Fibroblast of lung (primary cell): Measurements from ENCODE around the gene SMIM20. TPM values are rescaled to one million over a fixed set of nuclear protein-coding genes. Genes with fewer than 3 reads are reported as not detected.

Experiments
- DNase-seq, 2 donors: peaks; one replicate each; pipeline versions ENCODE4 v3.0.0 to v3.0.0-alpha.2; 2010; ENCODE audit warnings: low read depth in 2 of 2
- H2AFZ ChIP-seq: 2 replicates; pipeline ENCODE4 v1.5.1; 2012; ENCODE audit warnings: low read length, control low read depth, inconsistent platforms
- H3K27ac ChIP-seq: 2 replicates; pipeline ENCODE4 v1.5.1; 2011; ENCODE audit warnings: low read length, control low read depth; ENCODE audit not compliant: insufficient read depth
- H3K27me3 ChIP-seq: 2 replicates; pipeline ENCODE4 v1.5.1; 2011; ENCODE audit warnings: mild to moderate bottlenecking, low read length; ENCODE audit not compliant: control insufficient read depth, insufficient read depth
- H3K36me3 ChIP-seq: 2 replicates; pipeline ENCODE4 v1.5.1; 2011; ENCODE audit warnings: low read length; ENCODE audit not compliant: control insufficient read depth, insufficient read depth
- H3K4me1 ChIP-seq: 2 replicates; pipeline ENCODE4 v1.5.1; 2011; ENCODE audit warnings: low read length; ENCODE audit not compliant: control insufficient read depth, insufficient read depth; ENCODE audit errors: extremely low read depth
- H3K4me2 ChIP-seq: 2 replicates; pipeline ENCODE4 v1.5.1; 2011; ENCODE audit warnings: low read length, control low read depth; ENCODE audit not compliant: insufficient read depth; ENCODE audit errors: extremely low read depth
- H3K4me3 ChIP-seq, 4 experiments: fragments of 200-600 bp in 1 of 4; sonication (generic) in 1 of 4; replicated peaks in 1 of 4; 2 replicates each; pipeline ENCODE4 v1.5.1; 2011 to 2016; ENCODE audit warnings: low read length in 4 of 4, low read depth in 3 of 4, mild to moderate bottlenecking in 3 of 4, control low read depth in 2 of 4, inconsistent platforms in 1 of 4, mixed read lengths in 1 of 4; ENCODE audit not compliant: insufficient read depth in 1 of 4; ENCODE audit errors: control extremely low read depth in 1 of 4
- H3K79me2 ChIP-seq: 2 replicates; pipeline ENCODE4 v1.5.1; 2012; ENCODE audit warnings: mild to moderate bottlenecking, low read length, inconsistent platforms; ENCODE audit not compliant: control insufficient read depth, insufficient read depth
- H3K9ac ChIP-seq: 2 replicates; pipeline ENCODE4 v1.5.1; 2011; ENCODE audit warnings: mild to moderate bottlenecking, low read length, control low read depth; ENCODE audit not compliant: insufficient read depth
- H3K9me3 ChIP-seq: 2 replicates; pipeline ENCODE4 v1.5.1; 2012; ENCODE audit warnings: low read depth, low read length; ENCODE audit not compliant: control insufficient read depth, insufficient read depth
- H4K20me1 ChIP-seq: 2 replicates; pipeline ENCODE4 v1.5.1; 2011; ENCODE audit warnings: low read length; ENCODE audit not compliant: control insufficient read depth, insufficient read depth; ENCODE audit errors: extremely low read depth
- EZH2 ChIP-seq: IDR thresholded peaks from 2 replicates; pipeline ENCODE4 v1.5.1; 2012; ENCODE audit warnings: low read length, control low read depth, mild to moderate bottlenecking; ENCODE audit errors: missing control alignments
- polyA plus RNA-seq, 2 donors: library from polyadenylated mRNA; depleted of rRNA in 1 of 2; stranded (reverse) in 1 of 2; unstranded in 1 of 2; fragments of >200 nt; gene quantifications; 2 replicates each; pipeline ENCODE4 v1.2.1, GENCODE V29; 2011 to 2012; ENCODE audit warnings: missing spikeins in 1 of 2
- total RNA-seq: library from RNA; depleted of rRNA; stranded (reverse); fragments of >200 nt; gene quantifications from 2 replicates; pipeline ENCODE4 v1.2.1, GENCODE V29; 2014
- TF ChIP-seq, protein P1 (sequence below), 2 donors: IDR thresholded peaks in 1 of 2; conservative IDR thresholded peaks in 1 of 2; 1 replicate in 1 of 2; 2 replicates in 1 of 2; pipeline ENCODE4 v1.5.1; 2011 to 2012; ENCODE audit warnings: low read length in 2 of 2, control low read depth in 1 of 2, inconsistent platforms in 1 of 2, low read depth in 1 of 2, mild to moderate bottlenecking in 1 of 2

SMIM20 gene
- total and polyA plus RNA-seq, 2 donors (not counting 1 experiment from before 2014, with no cell fraction given) = 34.9 to 48.7 TPM

DNA sequence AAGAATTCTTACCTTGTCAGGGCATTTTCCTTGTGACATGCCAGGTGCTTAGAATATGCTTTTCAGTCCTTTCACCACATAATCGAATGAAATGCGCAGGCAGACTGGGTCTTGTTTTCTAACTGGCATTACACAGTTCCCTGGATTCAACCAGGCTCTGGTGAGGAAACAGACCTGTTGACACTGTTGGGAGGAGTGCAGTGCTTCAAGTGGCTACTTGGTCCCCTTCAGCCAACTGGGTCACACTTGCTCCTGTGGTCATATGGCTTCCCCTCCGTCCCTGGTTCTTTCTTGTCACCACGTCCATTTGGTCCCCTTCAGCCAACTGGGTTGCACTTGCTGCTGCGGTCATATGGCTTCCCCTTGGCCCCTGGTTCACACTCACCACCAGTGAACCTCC is 9.7 kb downstream of the SMIM20 start:
- no peaks in the 10 kb centered on the region for H4K20me1 ChIP-seq
- H3K27me3 ChIP-seq = no peaks in the 10 kb centered on the region
- H3K4me1 ChIP-seq = no peaks in the 10 kb centered on the region
- no peaks in the 10 kb centered on the region for H3K9me3 ChIP-seq
- no peaks in the 10 kb centered on the region for H3K36me3 ChIP-seq
- H2AFZ ChIP-seq = no peak overlapping the region
- no peak for TF ChIP-seq EZH2
- TF ChIP-seq, protein P1, sequence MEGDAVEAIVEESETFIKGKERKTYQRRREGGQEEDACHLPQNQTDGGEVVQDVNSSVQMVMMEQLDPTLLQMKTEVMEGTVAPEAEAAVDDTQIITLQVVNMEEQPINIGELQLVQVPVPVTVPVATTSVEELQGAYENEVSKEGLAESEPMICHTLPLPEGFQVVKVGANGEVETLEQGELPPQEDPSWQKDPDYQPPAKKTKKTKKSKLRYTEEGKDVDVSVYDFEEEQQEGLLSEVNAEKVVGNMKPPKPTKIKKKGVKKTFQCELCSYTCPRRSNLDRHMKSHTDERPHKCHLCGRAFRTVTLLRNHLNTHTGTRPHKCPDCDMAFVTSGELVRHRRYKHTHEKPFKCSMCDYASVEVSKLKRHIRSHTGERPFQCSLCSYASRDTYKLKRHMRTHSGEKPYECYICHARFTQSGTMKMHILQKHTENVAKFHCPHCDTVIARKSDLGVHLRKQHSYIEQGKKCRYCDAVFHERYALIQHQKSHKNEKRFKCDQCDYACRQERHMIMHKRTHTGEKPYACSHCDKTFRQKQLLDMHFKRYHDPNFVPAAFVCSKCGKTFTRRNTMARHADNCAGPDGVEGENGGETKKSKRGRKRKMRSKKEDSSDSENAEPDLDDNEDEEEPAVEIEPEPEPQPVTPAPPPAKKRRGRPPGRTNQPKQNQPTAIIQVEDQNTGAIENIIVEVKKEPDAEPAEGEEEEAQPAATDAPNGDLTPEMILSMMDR (conservative IDR thresholded peaks at IDR 0.05 in 1 of 2, IDR thresholded peaks at IDR 0.05 in 1 of 2; ENCODE audit: low read depth in 1 of 2, low read length in 2 of 2) = no peak
- H3K27ac ChIP-seq = no peak overlapping the region
- no peaks in the 10 kb centered on the region for H3K79me2 ChIP-seq
- no peak for DNase-seq
- no peak overlapping the region for H3K4me3 ChIP-seq
- no peak overlapping the region for H3K9ac ChIP-seq
- no peak overlapping the region for H3K4me2 ChIP-seq

DNA sequence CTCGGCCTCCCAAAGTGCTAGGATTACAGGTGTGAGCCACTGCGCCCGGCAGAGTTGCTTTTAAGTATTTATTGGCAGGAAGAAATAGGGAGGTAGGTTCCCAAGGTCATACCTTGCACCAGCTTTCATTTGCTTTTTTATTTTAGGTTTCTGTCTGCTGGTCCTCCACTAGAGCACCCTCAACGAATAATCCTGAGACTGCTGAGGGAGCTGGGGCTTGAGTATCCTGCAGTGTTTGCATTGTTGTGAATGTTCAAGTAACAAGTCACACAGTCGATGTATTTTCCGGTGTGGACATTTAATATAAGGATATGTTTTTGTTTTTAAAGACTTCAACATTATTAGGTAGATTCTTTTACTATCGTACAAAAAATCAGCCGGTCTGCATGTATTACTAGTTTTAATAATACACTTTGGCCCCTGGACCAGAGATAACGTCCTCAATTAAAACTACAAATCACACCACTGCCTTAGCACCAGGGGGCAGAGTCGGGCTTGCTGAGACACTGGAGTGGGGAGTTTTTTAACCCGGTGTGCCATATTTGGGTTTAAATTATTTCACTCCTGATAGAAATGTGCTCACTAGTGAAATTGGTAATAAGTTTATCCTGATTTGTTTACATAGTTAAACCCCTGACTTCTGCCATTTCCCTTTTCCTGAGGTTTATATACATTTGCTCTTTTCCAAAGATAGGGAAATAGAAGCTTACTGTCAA is 11.6 kb downstream of the SMIM20 start:
- Histone ChIP-seq H3K4me3 (no peak overlapping the region), H3K9ac (no peak overlapping the region), H3K4me2 (no peak overlapping the region), H3K79me2 (no peaks in the 10 kb centered on the region), H3K27me3 (no peaks in the 10 kb centered on the region), H4K20me1 (no peaks in the 10 kb centered on the region), H3K27ac (no peak overlapping the region), H2AFZ (no peak overlapping the region), H3K36me3 (no peaks in the 10 kb centered on the region), H3K9me3 (no peaks in the 10 kb centered on the region), H3K4me1 (no peaks in the 10 kb centered on the region)
- TF ChIP-seq, protein P1 (conservative IDR thresholded peaks at IDR 0.05 in 1 of 2, IDR thresholded peaks at IDR 0.05 in 1 of 2; ENCODE audit: low read depth in 1 of 2, low read length in 2 of 2) = peak; percentile 61 to 76
- TF ChIP-seq EZH2 = no peak
- peak; percentile 43 to 63 for DNase-seq

DNA sequence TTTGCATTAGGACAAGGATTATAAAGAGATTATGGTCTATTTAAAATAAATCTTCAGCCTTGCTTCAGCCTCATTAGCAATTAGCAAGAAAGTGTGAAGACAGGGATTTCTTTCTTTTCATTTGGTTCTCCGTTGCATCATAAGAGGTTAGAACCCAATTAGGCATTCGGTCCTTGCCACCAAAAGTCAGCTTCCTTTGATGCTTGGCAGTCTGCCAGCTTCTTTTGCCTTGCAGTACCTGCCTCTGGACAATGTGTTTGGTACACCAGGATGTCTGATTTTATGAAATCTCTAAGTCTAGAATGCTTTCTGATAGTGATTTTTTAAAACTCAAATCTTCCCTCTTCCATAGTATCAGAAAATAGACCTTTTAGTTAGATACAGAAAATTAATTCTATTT is 12.4 kb downstream of the SMIM20 start:
- no peak for DNase-seq
- no peak for TF ChIP-seq EZH2
- TF ChIP-seq, protein P1 (conservative IDR thresholded peaks at IDR 0.05 in 1 of 2, IDR thresholded peaks at IDR 0.05 in 1 of 2; ENCODE audit: low read depth in 1 of 2, low read length in 2 of 2) = no peak
- no peak overlapping the region for H3K4me3 ChIP-seq
- no peaks in the 10 kb centered on the region for H4K20me1 ChIP-seq
- H3K36me3 ChIP-seq = no peaks in the 10 kb centered on the region
- no peaks in the 10 kb centered on the region for H3K4me1 ChIP-seq
- no peaks in the 10 kb centered on the region for H3K79me2 ChIP-seq
- no peak overlapping the region for H2AFZ ChIP-seq
- no peaks in the 10 kb centered on the region for H3K27me3 ChIP-seq
- no peaks in the 10 kb centered on the region for H3K9me3 ChIP-seq
- H3K9ac ChIP-seq = no peak overlapping the region
- no peak overlapping the region for H3K27ac ChIP-seq
- H3K4me2 ChIP-seq = no peak overlapping the region
